Pancreas (tissue), 10 donors: ENCODE results near the gene GTPBP1. TPM values are rescaled to one million over a fixed set of nuclear protein-coding genes. Genes with fewer than 3 reads are reported as not detected.

Experiments used
- ATAC-seq, 4 donors: fragments of 200-7000 bp; cut with Tn5 transposase; one replicate each; pipeline versions ENCODE4 v1.8.0 to v1.9.1; 2020; ENCODE audit warnings: mild to moderate bottlenecking in 4 of 4, moderate library complexity in 4 of 4
- DNase-seq, 6 donors: peaks; one replicate each; pipeline ENCODE4 v3.0.0-alpha.2; 2020
- FAIRE-seq: peaks from 2 replicates; lab custom pipeline; 2012; peaks lifted over from hg19 to GRCh38; lab: Jason Lieb, UNC
- H3K27ac ChIP-seq, 4 donors: fragments of 200-600 bp; sonication (generic); 1 replicate in 3 of 4; 2 replicates in 1 of 4; pipeline versions ENCODE4 v1.5.0 to v1.8.0; 2020
- H3K27me3 ChIP-seq, 4 donors: fragments of 200-600 bp; one replicate each; pipeline ENCODE4 v1.8.0; 2021
- H3K36me3 ChIP-seq, 3 donors: fragments of 200-600 bp; sonication (generic) in 1 of 3; one replicate each; pipeline versions ENCODE4 v1.5.0 to v1.8.0; 2020 to 2021
- H3K4me1 ChIP-seq, 3 donors: fragments of 200-600 bp; one replicate each; pipeline ENCODE4 v1.8.0; 2021
- H3K4me3 ChIP-seq, 4 donors: fragments of 200-600 bp; sonication (generic) in 2 of 4; one replicate each; pipeline versions ENCODE4 v1.5.0 to v1.8.0; 2020 to 2021
- H3K9me3 ChIP-seq, 4 donors: fragments of 200-600 bp; one replicate each; pipeline ENCODE4 v1.8.0; 2021
- WGBS, 2 donors: extraction: QIAGEN DNeasy Blood & Tissue Kit; methylation state at CpG; one replicate each; pipeline ENCODE4 v1.1.7; 2013; 5-methylcytosine and 5-hydroxymethylcytosine counted together
- intact Hi-C, 3 donors: fragments of 100-400 bp; cut with DNase I; formaldehyde crosslinking; loops; one replicate each; pipeline versions ENCODE4 v1.11.1 to v1.14.2; 2022
- polyA plus RNA-seq, 2 donors: library from polyadenylated mRNA; stranded (reverse); fragments of 200-250 nt; gene quantifications; one replicate each; pipeline ENCODE4 v1.2.3, GENCODE V29; 2013
- total RNA-seq, 6 donors: library from RNA; stranded (reverse); fragmentation: NEBNext Ultra II Directional in 4 of 6; extraction: Animal tissue kit (Norgen Biotek cat#: 25700) in 4 of 6; gene quantifications; one replicate each; pipeline versions ENCODE4 v1.2.1 to v1.2.4, GENCODE V29; 2021 to 2023
- TF ChIP-seq, protein P1 (sequence below), 4 donors: fragments of 200-600 bp; sonication (generic) in 3 of 4; IDR thresholded peaks; one replicate each; pipeline versions ENCODE4 v1.5.0 to v1.8.0; 2021; ENCODE audit warnings: antibody characterized with exemption in 4 of 4
- donor health status: healthy with polysubstance abuse.
- donor health status: DM: no; HTN: no; CAD: no; lungs with moderate emphysema.
- donor health status: DM: no; HTN: no; CAD: no.
- donor health status: control.
- donor health status: control.
- donor health status: Bipolar disorder and iron deficiency.
- donor health status: DM: yes; HTN: yes; CAD: no.
- donor health status: DM: no; HTN: no; CAD: no.
- donor health status: DM: no; HTN: no; CAD: no.
- donor health status: DM: yes; HTN: yes; CAD: no.

Gene GTPBP1
- total and polyA plus RNA-seq, 8 donors: 14.7 to 36.0 (median 28.3) TPM

DNA sequence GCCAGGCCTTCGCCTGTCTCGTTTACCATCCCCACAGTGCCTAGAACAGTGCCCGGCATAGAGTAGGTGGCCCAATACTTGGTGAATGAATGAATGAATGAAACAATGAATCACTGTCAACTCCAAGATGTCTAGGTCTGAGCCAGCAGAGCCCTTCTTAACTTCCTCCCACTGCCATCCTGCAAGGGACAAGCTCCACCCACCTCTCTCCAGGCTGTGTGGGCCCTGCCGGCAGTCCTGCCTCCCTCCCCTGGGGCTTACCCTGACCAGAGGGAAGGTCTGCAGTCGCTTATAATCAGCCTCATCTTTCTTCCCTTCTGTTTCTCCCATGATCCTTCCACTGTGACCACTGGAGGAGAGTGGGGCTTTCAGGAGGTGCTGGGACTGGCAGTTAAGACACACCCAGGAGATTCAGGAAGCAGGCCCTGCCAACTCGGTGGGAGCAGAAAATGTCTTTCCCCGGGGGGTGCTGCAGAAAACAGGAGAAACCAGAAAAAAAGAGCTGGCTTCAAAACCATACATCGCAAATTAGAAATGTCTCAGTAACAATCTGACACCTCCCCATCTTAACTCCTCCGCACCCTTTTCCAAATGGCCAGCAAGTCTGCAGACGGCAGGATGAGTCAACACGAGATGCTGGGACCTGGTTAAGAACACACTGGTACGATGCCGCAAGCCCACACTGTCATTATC is 76.8 kb downstream of the GTPBP1 start:
- Histone ChIP-seq H3K36me3 (peaks cover 0 to 12% (median 10%) of the 10 kb centered on the region in 3 donors), H3K4me3 (no peak overlapping the region), H3K27me3 (no peaks in the 10 kb centered on the region), H3K27ac (no peak overlapping the region), H3K9me3 (no peaks in the 10 kb centered on the region), H3K4me1 (peaks cover 0 to 3% (median under 1%) of the 10 kb centered on the region in 3 donors)
- ATAC-seq: peak in 1 of 4 donors; percentile 34
- TF ChIP-seq, protein P1, sequence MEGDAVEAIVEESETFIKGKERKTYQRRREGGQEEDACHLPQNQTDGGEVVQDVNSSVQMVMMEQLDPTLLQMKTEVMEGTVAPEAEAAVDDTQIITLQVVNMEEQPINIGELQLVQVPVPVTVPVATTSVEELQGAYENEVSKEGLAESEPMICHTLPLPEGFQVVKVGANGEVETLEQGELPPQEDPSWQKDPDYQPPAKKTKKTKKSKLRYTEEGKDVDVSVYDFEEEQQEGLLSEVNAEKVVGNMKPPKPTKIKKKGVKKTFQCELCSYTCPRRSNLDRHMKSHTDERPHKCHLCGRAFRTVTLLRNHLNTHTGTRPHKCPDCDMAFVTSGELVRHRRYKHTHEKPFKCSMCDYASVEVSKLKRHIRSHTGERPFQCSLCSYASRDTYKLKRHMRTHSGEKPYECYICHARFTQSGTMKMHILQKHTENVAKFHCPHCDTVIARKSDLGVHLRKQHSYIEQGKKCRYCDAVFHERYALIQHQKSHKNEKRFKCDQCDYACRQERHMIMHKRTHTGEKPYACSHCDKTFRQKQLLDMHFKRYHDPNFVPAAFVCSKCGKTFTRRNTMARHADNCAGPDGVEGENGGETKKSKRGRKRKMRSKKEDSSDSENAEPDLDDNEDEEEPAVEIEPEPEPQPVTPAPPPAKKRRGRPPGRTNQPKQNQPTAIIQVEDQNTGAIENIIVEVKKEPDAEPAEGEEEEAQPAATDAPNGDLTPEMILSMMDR (IDR thresholded peaks at IDR 0.05): no peak
- no peak for DNase-seq
- intact Hi-C loops: no loop called here
- no peak for FAIRE-seq
- 85 to 86% methylated on average over 13 of the region's 13 CpGs for WGBS, 2 donors

Other genes with a start within 250 kb of the GTPBP1 start
- 10 to 100 TPM in 2 of 6 donors, 1 to 10 TPM in 4; 4.7 to 14.6 (median 8.2) TPM for gene KDELR3, start 237.8 kb upstream of the GTPBP1 start, total RNA-seq
- 1 to 10 TPM; 2.9 to 4.9 TPM for gene KDELR3, start 237.8 kb upstream of the GTPBP1 start, polyA plus RNA-seq
- gene DDX17, start 199.6 kb upstream of the GTPBP1 start, total RNA-seq: 100 to 1,000 TPM; 167 to 331 (median 206) TPM
- 100 to 1,000 TPM; 164 to 242 TPM for gene DDX17, start 199.6 kb upstream of the GTPBP1 start, polyA plus RNA-seq
- under 1 TPM in 3 of 6 donors, not detected in 3; 0.19 to 0.28 (median 0.26) TPM for gene DMC1, start 135.8 kb upstream of the GTPBP1 start, total RNA-seq
- gene DMC1, start 135.8 kb upstream of the GTPBP1 start, polyA plus RNA-seq: under 1 TPM in 1 of 2 donors, not detected in 1; 0.14 TPM
- gene FAM227A, start 49.6 kb upstream of the GTPBP1 start, total RNA-seq: 1 to 10 TPM in 2 of 6 donors, under 1 TPM in 4; 0.22 to 2.0 (median 0.59) TPM
- 1 to 10 TPM in 1 of 2 donors, under 1 TPM in 1; 0.77 to 1.4 TPM for gene FAM227A, start 49.6 kb upstream of the GTPBP1 start, polyA plus RNA-seq
- gene CBY1, start 49.3 kb upstream of the GTPBP1 start, total RNA-seq: 10 to 100 TPM; 15.3 to 22.9 (median 17.2) TPM
- 10 to 100 TPM; 36.3 to 37.1 TPM for gene CBY1, start 49.3 kb upstream of the GTPBP1 start, polyA plus RNA-seq
- 10 to 100 TPM; 21.2 to 35.8 (median 30.9) TPM for gene TOMM22, start 24.0 kb upstream of the GTPBP1 start, total RNA-seq
- gene TOMM22, start 24.0 kb upstream of the GTPBP1 start, polyA plus RNA-seq: 10 to 100 TPM; 11.6 to 18.6 TPM
- gene JOSD1, start 5.0 kb upstream of the GTPBP1 start, total RNA-seq: 10 to 100 TPM; 16.6 to 32.3 (median 22.2) TPM
- gene JOSD1, start 5.0 kb upstream of the GTPBP1 start, polyA plus RNA-seq: 10 to 100 TPM; 10.9 to 16.8 TPM
- gene SUN2, start 50.1 kb downstream of the GTPBP1 start, total RNA-seq: 10 to 100 TPM; 64.1 to 99.2 (median 84.9) TPM
- gene SUN2, start 50.1 kb downstream of the GTPBP1 start, polyA plus RNA-seq: 10 to 100 TPM; 44.8 to 60.8 TPM
- 10 to 100 TPM in 4 of 6 donors, 1 to 10 TPM in 2; 7.7 to 13.9 (median 10.7) TPM for gene DNAL4, start 88.2 kb downstream of the GTPBP1 start, total RNA-seq
- gene DNAL4, start 88.2 kb downstream of the GTPBP1 start, polyA plus RNA-seq: 10 to 100 TPM; 12.2 to 16.2 TPM
- 10 to 100 TPM in 1 of 6 donors, 1 to 10 TPM in 5; 4.2 to 11.0 (median 6.0) TPM for gene NPTXR, start 138.1 kb downstream of the GTPBP1 start, total RNA-seq
- 1 to 10 TPM; 3.0 to 5.0 TPM for gene NPTXR, start 138.1 kb downstream of the GTPBP1 start, polyA plus RNA-seq
- gene CBX6, start 166.3 kb downstream of the GTPBP1 start, total RNA-seq: 10 to 100 TPM; 22.5 to 44.6 (median 29.2) TPM
- gene CBX6, start 166.3 kb downstream of the GTPBP1 start, polyA plus RNA-seq: 10 to 100 TPM; 23.1 to 29.0 TPM